Type B pancreatic cell (in vitro differentiated cells): ENCODE measurements around the gene HOXC11. TPM values are rescaled to one million over a fixed set of nuclear protein-coding genes. Genes with fewer than 3 reads are reported as not detected.

ENCODE experiments used
- DNase-seq: peaks from one replicate; pipeline ENCODE4 v3.0.0; 2021; ENCODE audit warnings: mixed read lengths; ENCODE audit not compliant: unreplicated experiment; ENCODE audit errors: extremely low spot score
- H3K27ac Mint-ChIP-seq: 2 replicates; pipeline ENCODE4 v1.8.0; 2021; ENCODE audit warnings: mild to moderate bottlenecking, mixed read lengths
- H3K27me3 Mint-ChIP-seq: 2 replicates; pipeline ENCODE4 v1.8.0; 2021; ENCODE audit warnings: mixed read lengths
- H3K36me3 Mint-ChIP-seq: 2 replicates; pipeline ENCODE4 v1.8.0; 2021; ENCODE audit warnings: mixed read lengths
- H3K4me1 Mint-ChIP-seq: one replicate; pipeline ENCODE4 v1.8.0; 2021; ENCODE audit warnings: mixed read lengths; ENCODE audit not compliant: unreplicated experiment
- H3K4me3 Mint-ChIP-seq: 2 replicates; pipeline ENCODE4 v1.8.0; 2021; ENCODE audit warnings: mild to moderate bottlenecking, mixed read lengths
- H3K9me3 Mint-ChIP-seq: 2 replicates; pipeline ENCODE4 v1.8.0; 2021; ENCODE audit warnings: mixed read lengths
- total RNA-seq: library from RNA; stranded (reverse); gene quantifications from 2 replicates; pipeline ENCODE4 v1.2.1, GENCODE V29; 2021; ENCODE audit warnings: low replicate concordance
- TF ChIP-seq, protein P1 (sequence below): fragments of 200-600 bp; sonication (generic); conservative IDR thresholded peaks from 2 replicates; pipeline ENCODE4 v1.5.0; 2021; ENCODE audit warnings: antibody characterized with exemption, mild to moderate bottlenecking

Gene HOXC11
- total RNA-seq, 1 donor from 2014 or later: 0.12 TPM

DNA sequence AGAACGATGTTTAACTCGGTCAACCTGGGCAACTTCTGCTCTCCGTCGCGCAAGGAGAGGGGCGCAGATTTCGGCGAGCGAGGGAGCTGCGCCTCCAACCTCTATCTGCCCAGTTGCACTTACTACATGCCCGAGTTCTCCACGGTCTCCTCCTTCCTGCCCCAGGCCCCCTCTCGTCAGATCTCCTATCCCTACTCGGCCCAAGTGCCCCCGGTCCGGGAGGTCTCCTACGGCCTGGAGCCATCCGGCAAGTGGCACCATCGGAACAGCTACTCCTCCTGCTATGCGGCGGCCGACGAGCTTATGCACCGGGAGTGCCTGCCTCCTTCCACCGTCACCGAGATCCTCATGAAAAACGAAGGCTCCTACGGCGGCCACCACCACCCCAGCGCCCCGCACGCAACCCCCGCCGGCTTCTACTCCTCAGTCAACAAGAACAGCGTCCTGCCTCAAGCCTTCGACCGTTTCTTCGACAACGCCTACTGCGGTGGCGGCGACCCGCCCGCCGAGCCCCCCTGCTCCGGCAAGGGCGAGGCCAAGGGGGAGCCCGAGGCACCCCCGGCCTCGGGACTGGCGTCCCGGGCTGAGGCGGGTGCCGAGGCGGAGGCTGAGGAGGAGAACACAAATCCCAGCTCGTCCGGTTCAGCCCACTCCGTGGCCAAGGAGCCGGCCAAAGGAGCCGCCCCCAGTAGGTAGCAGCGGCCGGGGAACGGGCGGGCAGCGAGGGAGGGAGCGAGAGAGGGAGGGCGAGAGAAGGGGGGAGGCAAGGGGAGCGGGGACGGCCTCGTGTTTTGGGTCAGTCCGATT is 513 bp downstream of the HOXC11 start:
- DNase-seq: no peak
- H3K4me3 Mint-ChIP-seq: peak overlapping the region; percentile 67
- H3K36me3 Mint-ChIP-seq: no peaks in the 10 kb centered on the region
- H3K27ac Mint-ChIP-seq: no peak overlapping the region
- no peaks in the 10 kb centered on the region for H3K9me3 Mint-ChIP-seq
- H3K27me3 Mint-ChIP-seq: peaks cover 96% of the 10 kb centered on the region
- TF ChIP-seq, protein P1, sequence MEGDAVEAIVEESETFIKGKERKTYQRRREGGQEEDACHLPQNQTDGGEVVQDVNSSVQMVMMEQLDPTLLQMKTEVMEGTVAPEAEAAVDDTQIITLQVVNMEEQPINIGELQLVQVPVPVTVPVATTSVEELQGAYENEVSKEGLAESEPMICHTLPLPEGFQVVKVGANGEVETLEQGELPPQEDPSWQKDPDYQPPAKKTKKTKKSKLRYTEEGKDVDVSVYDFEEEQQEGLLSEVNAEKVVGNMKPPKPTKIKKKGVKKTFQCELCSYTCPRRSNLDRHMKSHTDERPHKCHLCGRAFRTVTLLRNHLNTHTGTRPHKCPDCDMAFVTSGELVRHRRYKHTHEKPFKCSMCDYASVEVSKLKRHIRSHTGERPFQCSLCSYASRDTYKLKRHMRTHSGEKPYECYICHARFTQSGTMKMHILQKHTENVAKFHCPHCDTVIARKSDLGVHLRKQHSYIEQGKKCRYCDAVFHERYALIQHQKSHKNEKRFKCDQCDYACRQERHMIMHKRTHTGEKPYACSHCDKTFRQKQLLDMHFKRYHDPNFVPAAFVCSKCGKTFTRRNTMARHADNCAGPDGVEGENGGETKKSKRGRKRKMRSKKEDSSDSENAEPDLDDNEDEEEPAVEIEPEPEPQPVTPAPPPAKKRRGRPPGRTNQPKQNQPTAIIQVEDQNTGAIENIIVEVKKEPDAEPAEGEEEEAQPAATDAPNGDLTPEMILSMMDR: no peak
- H3K4me1 Mint-ChIP-seq: peaks cover 3% of the 10 kb centered on the region

DNA sequence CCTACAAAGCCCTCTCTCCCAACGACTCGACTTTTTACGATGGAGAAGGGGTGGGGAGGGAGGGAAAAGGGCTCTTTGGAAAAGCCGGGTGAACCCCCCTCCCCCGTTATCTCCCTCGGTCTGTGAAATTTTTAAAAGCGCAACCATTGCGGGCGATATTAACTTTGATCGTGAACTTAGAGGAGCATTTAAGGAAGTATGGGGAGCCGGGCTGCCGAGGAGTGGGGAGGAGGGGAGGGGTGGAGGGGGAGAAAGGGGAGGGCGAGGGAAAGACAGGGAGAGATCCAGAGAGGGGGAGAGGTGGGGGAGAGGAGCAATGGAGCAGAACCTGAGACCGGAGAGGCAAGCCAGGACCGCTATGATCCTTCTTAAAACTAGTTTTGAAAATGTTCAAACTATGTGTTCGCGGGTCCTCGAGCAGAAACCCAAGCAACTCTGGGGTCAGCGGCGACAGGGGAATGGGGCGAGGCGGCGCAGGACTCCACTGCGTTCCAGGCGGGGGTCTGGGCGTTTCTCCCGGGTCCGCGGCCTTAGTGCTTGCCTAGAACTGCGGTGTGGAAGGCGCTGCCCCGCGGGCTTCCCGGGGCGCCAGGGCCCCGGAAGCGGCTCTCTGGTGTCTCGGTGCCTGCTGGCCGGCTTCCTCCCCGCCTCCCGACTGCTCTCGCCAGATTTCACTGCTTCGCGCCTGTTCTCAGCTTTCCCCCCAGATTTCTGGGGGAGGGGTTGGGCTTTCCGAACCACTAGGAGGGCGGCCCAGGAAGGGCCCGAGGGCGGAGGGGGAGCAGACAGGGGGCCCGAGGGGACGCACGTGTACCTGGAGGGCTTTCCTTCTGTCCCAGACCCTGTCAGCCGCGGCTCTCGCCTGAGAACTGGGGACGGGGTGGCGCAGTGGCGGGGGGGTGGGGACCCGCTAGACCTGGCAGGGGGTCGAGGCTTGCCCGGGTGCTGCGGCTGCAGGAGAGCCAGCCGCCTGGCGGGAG is 1.4 kb downstream of the HOXC11 start, which contains the start of gene HOTAIR:
TSS of gene HOTAIR (minus strand) at position 871 of the 980 bp plus-strand sequence.
- Mint-ChIP-seq H3K4me1 (peaks cover 3% of the 10 kb centered on the region), H3K27ac (no peak within 1 kb of the TSS), H3K36me3 (no peaks in the 10 kb centered on the region), H3K27me3 (peaks cover 96% of the 10 kb centered on the region), H3K9me3 (no peaks in the 10 kb centered on the region), H3K4me3 (peak within 1 kb of the TSS; percentile 80)
- no peak for DNase-seq
- TF ChIP-seq, protein P1: no peak

DNA sequence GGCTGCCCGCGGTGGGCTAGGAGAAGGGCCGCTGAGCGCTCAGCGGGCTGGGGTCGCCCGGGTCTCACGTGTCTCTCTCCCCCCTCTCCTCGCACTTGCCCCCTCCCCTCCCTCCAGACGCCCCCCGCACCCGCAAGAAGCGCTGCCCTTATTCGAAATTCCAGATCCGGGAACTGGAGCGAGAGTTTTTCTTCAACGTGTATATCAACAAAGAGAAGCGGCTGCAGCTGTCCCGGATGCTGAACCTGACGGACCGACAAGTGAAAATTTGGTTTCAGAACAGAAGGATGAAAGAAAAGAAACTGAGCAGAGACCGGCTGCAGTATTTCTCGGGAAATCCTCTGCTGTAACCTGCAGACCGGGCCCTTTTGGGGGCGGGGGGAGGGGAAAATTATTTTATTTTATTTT is 2.1 kb downstream of the HOXC11 start:
- peaks cover 3% of the 10 kb centered on the region for H3K4me1 Mint-ChIP-seq
- H3K27me3 Mint-ChIP-seq: peaks cover 96% of the 10 kb centered on the region
- no peak overlapping the region for H3K27ac Mint-ChIP-seq
- no peaks in the 10 kb centered on the region for H3K9me3 Mint-ChIP-seq
- no peaks in the 10 kb centered on the region for H3K36me3 Mint-ChIP-seq
- peak overlapping the region; percentile 80 for H3K4me3 Mint-ChIP-seq
- no peak for DNase-seq
- TF ChIP-seq, protein P1: no peak

GRCh38 chr12:53975479-53976152 is 2.7 kb downstream of the HOXC11 start:
- Mint-ChIP-seq H3K4me3 (peak overlapping the region; percentile 80), H3K9me3 (no peaks in the 10 kb centered on the region), H3K27ac (no peak overlapping the region), H3K4me1 (peaks cover 3% of the 10 kb centered on the region), H3K36me3 (no peaks in the 10 kb centered on the region), H3K27me3 (peaks cover 96% of the 10 kb centered on the region)
- DNase-seq: no peak
- TF ChIP-seq, protein P1: no peak

- no peaks in the 10 kb centered on the region for H3K36me3 Mint-ChIP-seq
- DNase-seq: no peak
- H3K27me3 Mint-ChIP-seq: peaks cover 96% of the 10 kb centered on the region
- H3K27ac Mint-ChIP-seq: no peak overlapping the region
- peak overlapping the region; percentile 51 for H3K4me3 Mint-ChIP-seq
- no peaks in the 10 kb centered on the region for H3K9me3 Mint-ChIP-seq
- TF ChIP-seq, protein P1: no peak
- H3K4me1 Mint-ChIP-seq: peaks cover 3% of the 10 kb centered on the region
Measured at GRCh38 chr12:53976172-53976822, 3.4 kb downstream of the HOXC11 start.
